ENCODE results near the gene SLC1A4.
"Not testable (repeated sequence)": the region's sequence is repeated elsewhere in the genome, so short reads cannot be mapped to it uniquely, and the experiment has no call there.

Gene SLC1A4

DNA sequence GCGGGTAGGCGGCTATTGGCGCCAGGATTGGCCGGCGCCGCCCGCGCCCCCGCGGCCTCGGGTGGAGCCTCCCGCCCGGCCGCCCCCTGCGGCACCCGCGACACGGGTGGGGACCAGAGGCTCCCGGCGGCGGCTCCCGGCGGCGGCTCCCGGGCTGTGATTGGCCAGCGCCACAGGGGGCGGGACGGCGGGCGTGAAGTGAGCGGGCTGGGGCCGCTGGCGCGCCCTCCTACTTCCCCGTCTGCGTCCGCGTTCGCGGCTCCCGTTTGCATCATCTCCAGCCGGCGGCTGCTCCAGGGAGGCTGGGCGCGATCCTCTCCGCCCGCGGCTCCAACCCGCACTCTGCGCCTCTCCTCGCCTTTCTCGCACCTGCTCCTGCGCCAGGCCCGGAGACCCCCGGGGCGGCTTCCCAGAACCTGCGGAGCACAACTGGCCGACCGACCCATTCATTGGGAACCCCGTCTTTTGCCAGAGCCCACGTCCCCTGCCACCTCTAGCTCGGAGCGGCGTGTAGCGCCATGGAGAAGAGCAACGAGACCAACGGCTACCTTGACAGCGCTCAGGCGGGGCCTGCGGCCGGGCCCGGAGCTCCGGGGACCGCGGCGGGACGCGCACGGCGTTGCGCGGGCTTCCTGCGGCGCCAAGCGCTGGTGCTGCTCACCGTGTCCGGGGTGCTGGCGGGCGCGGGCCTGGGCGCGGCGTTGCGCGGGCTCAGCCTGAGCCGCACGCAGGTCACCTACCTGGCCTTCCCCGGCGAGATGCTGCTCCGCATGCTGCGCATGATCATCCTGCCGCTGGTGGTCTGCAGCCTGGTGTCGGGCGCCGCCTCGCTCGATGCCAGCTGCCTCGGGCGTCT is at the start of gene SLC1A4:
Gene SLC1A4 (plus strand): TSS at position 274 of the 856 bp plus-strand sequence. CDS start 245 bp downstream, at position 519.
- DNase-seq: peak in 13 of 14 donors; percentile 55 to 92 (median 83)

DNA sequence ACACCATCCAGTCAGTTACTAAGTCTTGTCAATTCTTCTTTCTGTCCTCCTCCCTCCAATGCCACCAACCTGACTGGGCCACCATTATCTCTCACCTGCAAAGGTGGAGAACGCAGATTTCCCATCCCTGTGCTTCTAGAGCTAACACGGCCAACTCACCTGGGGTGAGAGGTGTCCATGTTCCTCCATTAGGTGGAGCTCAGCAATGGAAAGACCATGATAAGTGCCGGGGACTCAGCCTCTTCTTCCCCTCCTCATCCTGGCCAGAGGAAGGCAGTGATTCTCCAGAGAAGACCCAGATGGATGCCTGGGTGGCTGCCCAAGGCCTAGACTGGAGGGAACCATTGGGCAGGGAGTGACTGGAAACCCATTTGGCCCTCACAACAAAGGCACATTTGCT is 48.1 kb upstream of the SLC1A4 start:
- DNase-seq: no peak

DNA sequence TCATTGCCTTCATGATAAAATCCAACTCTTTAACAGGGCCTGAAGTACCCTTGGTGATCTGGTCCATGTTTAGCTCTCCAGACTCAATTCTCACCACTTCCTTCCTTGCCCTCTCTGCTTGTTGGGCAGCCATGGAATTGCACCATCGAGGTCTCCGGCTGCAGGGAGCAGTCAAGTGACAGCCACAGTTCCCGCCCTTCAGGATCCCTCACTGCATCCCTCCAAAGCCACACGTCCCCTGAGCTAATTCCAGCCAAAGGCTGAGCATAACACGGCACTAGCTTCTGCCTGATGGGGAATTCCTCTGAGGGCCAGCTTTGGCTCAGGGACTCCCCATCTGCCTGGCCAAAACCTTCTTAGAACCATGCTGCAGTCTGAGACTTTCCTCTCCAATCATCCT is 47.4 kb upstream of the SLC1A4 start:
- DNase-seq: no peak

DNA sequence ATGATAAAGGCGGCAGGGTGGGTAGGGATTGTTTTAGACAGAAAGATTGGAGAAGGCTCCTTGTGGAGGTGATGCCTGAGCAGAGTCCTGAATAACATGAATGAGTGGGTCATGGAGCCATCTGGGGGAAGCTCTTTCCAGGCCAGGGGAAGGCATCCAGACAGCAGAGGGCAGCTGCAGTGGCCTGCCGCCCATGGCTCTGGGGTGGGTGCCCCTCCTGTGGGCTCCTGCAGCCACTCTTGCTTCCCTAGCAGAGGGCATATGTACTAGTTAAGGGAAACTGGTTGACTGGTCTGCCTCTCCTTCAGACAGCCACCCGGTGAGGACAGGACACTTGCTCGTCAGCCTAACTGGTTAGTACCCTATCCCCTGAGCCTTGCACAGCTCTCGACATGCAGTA is 46.5 kb upstream of the SLC1A4 start:
- peak in 3 of 14 donors; percentile 23 to 44 (median 25) for DNase-seq

DNA sequence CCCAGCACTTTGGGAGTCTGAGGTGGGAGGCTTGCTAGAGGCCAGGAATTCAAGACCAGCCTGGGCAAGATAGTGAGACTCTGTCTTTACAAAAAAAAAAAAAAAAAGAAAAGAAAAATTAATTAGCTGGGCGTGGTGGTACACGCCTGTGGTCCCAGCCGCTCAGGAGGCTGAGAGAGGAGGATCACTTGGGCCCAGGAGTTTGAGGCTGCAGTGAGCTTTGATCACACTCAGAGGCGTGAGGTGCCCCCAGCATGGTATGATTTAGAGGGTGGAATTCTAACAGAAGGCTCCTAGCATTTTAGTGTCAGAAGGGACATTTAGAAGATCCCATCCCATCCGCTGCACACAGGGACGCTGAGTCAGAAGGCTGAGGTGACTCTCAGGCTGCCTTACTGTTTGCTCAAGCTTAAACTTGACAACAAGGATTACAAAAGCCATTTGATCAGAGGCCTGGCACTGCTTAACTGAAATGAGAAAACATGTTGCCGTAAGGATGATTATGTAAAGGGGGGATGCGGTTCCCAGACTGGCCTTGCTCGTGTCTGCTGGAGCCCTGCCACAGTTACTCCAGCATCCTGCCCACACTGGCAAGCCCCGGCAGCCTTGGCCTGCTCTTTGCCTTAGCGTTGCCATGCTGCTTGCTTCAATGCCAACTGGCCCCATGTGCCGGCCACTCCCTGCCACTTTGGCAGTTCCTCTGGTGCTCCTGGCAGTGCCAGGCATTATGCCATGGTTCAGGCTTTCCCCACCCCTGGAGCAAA is 45.6 kb upstream of the SLC1A4 start:
- peak in 12 of 14 donors; percentile 15 to 98 (median 72) for DNase-seq

- DNase-seq: no peak
Measured at GRCh38 chr2:64944484-64944883, 44.7 kb upstream of the SLC1A4 start.

DNA sequence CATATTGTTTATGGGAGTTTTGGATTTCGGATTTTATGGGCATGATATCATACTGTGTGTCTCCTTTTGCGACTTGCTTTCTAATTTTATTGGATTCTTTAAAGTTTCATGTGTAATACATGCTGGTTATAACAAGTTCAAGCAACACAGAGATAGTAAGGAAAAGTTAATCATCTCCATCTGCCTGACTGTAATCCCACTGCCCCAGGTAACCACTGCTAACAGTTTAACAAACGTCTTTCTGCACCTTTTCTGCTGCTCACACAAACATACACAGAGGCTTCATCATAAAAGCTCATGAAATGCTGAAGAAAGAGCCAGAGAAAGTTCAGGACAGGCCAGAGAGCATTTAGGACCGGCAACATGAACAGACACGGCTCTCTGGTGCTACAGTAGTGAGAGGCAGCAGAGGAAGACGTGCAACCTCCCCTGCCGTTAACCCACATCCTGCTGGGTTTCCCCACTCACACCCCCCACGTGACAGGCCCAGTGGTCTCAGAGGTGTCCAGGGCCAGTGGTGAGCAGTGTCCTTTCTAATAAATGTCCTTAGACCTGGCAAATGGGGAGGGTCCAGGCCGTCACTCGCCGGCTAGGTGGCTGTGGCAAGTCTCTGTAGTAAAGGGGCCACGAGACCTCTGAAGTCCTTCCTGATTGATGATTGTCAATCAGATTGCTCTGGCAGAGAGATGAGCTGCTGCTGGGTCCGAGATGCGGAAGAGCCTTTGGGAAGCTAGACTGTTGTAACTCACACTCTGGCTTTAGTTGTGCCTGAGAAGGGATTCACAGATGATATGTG is 43.0 kb upstream of the SLC1A4 start:
- peak in 1 of 14 donors; percentile 25 for DNase-seq

GRCh38 chr2:64946769-64947247 is 42.4 kb upstream of the SLC1A4 start:
- DNase-seq: no peak

- DNase-seq: peak in 7 of 14 donors; percentile 5 to 49 (median 12)
Measured at GRCh38 chr2:64947885-64948284, 41.3 kb upstream of the SLC1A4 start.

DNA sequence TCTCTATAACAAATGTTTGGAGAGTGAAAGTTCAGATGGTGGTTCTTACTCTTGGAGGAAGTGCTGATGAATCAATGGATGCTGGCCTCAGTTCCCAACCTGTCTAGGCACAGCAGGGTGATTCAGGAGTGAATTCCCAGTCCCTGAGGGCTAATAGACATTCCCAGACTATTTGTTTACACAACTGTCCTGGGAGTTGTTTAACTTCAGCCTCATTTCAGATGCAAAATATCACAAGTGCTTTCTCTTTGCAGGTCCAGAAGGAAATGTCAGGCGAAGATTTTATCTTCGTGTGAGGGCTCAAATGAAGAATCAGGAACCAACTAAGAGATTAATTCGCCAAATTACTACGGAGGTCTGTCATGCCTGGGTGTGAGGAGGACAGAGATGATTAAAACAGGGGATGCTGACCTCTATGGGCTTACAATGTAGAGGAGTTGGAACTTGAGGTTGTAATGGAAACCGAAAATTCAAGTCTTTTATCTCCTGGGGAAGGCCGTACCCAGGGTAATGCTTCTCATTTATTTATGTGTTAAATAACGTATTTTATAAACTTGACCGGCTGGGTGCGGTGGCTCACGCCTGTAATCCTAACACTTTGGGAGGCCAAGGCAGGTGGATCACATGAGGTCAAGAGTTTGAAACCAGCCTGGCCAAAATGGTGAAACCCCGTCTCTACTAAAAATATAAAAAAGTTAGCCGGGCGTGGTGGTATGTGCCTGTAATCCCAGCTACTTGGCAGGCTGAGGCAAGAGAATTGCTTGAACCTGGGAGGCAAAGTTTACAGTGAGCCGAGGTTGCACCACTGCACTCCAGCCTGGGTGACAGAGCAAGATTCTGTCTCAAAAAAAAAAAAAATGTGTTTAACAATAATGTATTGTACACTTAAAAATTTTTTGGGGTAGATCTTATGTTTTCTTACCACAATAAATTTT is 38.7 kb upstream of the SLC1A4 start:
- DNase-seq: no peak

GRCh38 chr2:64951306-64951953 is 37.8 kb upstream of the SLC1A4 start:
- no peak for DNase-seq

- no peak for DNase-seq
Measured at GRCh38 chr2:64952096-64952495, 37.1 kb upstream of the SLC1A4 start.

- DNase-seq: no peak
Measured at GRCh38 chr2:64952511-64953482, 36.4 kb upstream of the SLC1A4 start.

- DNase-seq: no peak
Measured at GRCh38 chr2:64955467-64955866, 33.7 kb upstream of the SLC1A4 start.

DNA sequence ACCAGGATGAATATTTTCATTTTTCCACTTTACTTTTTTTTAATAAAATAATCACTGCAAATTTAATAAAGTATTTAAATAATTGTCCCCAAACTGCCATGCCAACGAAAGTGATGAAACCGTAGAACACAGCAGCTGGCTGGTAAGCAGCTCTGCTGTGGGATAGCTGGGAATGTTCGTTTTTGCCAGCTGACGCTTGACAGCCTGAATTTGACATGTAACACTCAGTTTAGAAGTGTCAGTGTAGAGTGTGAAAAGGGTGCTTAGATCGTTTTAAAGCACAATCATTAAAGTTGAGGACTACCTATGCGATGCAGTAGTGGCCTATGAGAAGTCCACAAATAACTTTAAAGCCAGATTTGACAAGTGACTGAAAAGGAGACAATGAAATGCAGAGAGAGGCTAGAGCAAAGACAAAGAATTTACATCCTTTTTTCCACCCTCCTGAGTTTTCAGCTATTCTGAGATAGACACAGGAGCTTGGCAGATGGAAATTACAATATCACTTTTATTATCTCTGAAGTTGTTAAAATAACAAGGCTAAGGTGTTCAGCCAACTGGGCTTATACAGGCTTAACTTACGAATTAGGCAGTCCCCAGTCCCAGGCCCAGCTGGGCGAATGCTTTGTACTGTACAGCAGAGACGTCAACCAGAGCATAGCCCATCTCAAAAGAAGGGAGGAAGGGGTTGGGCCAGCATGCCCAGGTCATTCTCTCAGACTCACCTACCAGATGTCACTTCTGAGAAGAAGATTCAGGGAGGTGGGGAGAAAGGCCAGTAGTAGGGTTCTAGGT is 31.9 kb upstream of the SLC1A4 start:
- no peak for DNase-seq

GRCh38 chr2:64958556-64958955 is 30.6 kb upstream of the SLC1A4 start:
- peak in 1 of 14 donors; percentile 40 for DNase-seq

DNA sequence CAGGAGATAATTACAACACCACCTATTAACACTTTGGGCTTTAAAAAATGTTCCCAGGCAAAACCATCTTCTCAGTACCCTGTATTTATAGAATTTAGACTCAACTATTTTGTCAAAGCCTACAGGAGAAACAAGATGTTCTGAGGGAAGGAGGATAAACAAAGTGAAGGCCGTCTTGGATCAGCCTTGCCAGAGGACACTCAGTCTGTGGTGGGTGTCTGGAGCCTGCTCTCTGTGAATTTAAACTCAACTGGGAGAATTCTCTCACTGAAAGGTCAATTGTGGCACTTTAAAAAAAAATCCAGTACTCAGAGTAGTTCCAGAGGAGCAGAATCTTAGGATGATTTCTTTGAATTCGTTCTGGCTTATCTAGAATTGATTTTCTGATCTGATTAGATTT is 28.4 kb upstream of the SLC1A4 start:
- DNase-seq: no peak

DNA sequence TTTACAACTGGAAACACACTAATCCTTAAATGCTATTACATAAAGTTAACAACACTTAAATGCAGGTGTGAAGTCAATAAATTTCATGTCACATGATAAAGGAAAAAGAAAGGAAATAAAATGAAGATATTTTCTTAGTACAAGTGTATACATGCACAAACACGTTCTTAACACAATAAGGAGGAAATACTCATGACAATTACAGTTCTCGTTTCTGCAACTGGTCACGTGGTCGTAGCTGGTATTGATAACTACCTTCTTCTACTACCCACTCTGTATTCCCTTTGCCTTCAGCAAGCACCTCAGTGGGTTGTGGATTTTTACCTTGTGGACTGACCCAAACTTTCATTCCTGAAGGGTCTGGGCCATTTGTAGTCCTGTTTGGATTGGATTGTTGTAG is 26.1 kb upstream of the SLC1A4 start:
- not testable (repeated sequence) for DNase-seq

DNA sequence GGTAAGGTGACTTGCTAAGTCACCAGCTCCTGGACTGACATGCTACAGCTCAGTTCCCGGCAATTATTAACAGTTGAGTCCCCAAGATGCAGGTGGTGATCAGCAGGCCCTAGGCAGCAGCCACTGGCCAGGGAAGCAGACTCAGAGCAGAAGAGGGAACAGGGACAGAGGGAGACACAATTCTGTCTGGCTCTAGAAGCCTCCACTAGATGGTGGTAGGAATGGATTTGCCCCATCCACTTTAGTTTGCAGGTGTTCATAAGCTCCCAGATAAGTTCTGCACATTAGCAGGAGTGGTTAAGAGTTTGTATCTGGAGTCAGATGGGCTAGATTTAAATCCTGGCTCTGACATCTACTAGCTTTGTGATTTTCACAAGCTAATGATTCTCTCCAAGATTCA is 25.5 kb upstream of the SLC1A4 start:
- no peak for DNase-seq
